ENCODE measurements around the gene CDK5RAP3.
A peak's percentile ranks its signal among the peaks of the same experiment; 100 is the strongest.
"Not testable (repeated sequence)": the region's sequence is repeated elsewhere in the genome, so short reads cannot be mapped to it uniquely, and the experiment has no call there.

CDK5RAP3 gene

GRCh38 chr17:47998044-47998443 lies 27.1 kb downstream of the CDK5RAP3 start:
- DNase-seq (ENCODE audit: low spot score) = no peak

GRCh38 chr17:47999582-47999981 lies 28.7 kb downstream of the CDK5RAP3 start:
- peak; percentile 73 for DNase-seq (ENCODE audit: low spot score)

GRCh38 chr17:48001197-48001596 lies 30.3 kb downstream of the CDK5RAP3 start:
- no peak for DNase-seq (ENCODE audit: low spot score)

GRCh38 chr17:48001657-48002056 lies 30.7 kb downstream of the CDK5RAP3 start:
- DNase-seq (ENCODE audit: low spot score) = not testable (repeated sequence)

- peak; percentile 97 for DNase-seq (ENCODE audit: low spot score)
Measured at GRCh38 chr17:48002266-48002915, 31.5 kb downstream of the CDK5RAP3 start.

GRCh38 chr17:48002916-48003416 lies 32.1 kb downstream of the CDK5RAP3 start:
- DNase-seq (ENCODE audit: low spot score) = no peak

GRCh38 chr17:48003417-48004151 lies 32.7 kb downstream of the CDK5RAP3 start:
- DNase-seq (ENCODE audit: low spot score) = no peak

GRCh38 chr17:48004983-48005382 lies 34.1 kb downstream of the CDK5RAP3 start:
- DNase-seq (ENCODE audit: low spot score) = no peak

- no peak for DNase-seq (ENCODE audit: low spot score)
Measured at GRCh38 chr17:48006936-48007709, 36.2 kb downstream of the CDK5RAP3 start.

GRCh38 chr17:48010193-48010592 lies 39.3 kb downstream of the CDK5RAP3 start:
- no peak for DNase-seq (ENCODE audit: low spot score)

- peak; percentile 24 for DNase-seq (ENCODE audit: low spot score)
Measured at GRCh38 chr17:48011405-48012150, 40.7 kb downstream of the CDK5RAP3 start.

GRCh38 chr17:48012151-48012520 lies 41.2 kb downstream of the CDK5RAP3 start:
- peak; percentile 26 for DNase-seq (ENCODE audit: low spot score)

- DNase-seq (ENCODE audit: low spot score) = no peak
Measured at GRCh38 chr17:48012654-48013053, 41.7 kb downstream of the CDK5RAP3 start.

GRCh38 chr17:48013876-48014594 lies 43.1 kb downstream of the CDK5RAP3 start:
- DNase-seq (ENCODE audit: low spot score) = no peak

- DNase-seq (ENCODE audit: low spot score) = no peak
Measured at GRCh38 chr17:48014595-48015111, 43.7 kb downstream of the CDK5RAP3 start.

GRCh38 chr17:48016112-48016511 lies 45.2 kb downstream of the CDK5RAP3 start:
- DNase-seq (ENCODE audit: low spot score) = no peak

- not testable (repeated sequence) for DNase-seq (ENCODE audit: low spot score)
Measured at GRCh38 chr17:48017817-48018158, 46.9 kb downstream of the CDK5RAP3 start.

GRCh38 chr17:48021934-48022333 lies 51.0 kb downstream of the CDK5RAP3 start:
- no peak for DNase-seq (ENCODE audit: low spot score)

- no peak for DNase-seq (ENCODE audit: low spot score)
Measured at GRCh38 chr17:48022901-48023300, 52.0 kb downstream of the CDK5RAP3 start.

- peak; percentile 48 for DNase-seq (ENCODE audit: low spot score)
Measured at GRCh38 chr17:48023400-48024148, 52.7 kb downstream of the CDK5RAP3 start.
